ENCODE measurements around the gene FOXP1. TPM values are rescaled to one million over a fixed set of nuclear protein-coding genes. Genes with fewer than 3 reads are reported as not detected.

FOXP1 gene
- total and polyA plus RNA-seq, 9 of the 15 experiments (the other 6 are each of a cell fraction or from before 2014, with no cell fraction given): 7.7 to 34.5 (median 13.7) TPM

GRCh38 chr3:71400986-71401451, 182.5 kb downstream of the FOXP1 start (continued):
- no peak for TF ChIP-seq FOXK2 (conservative IDR thresholded peaks at IDR 0.05 in 1 of 2, IDR thresholded peaks at IDR 0.05 in 1 of 2; ENCODE audit: low read depth in 2 of 2)
- no peak for TF ChIP-seq RFX7 (CRISPR knock-in tag; IDR thresholded peaks at IDR 0.05)
- TF ChIP-seq TRIM24 (IDR thresholded peaks at IDR 0.05): peak in 1 of 2 experiments; percentile 18; a peak in 1 of 4 replicates
- no peak for TF ChIP-seq NCOA2 (IDR thresholded peaks at IDR 0.05; ENCODE audit: partially characterized antibody in 2 of 2)
- TF ChIP-seq KDM1A (IDR thresholded peaks at IDR 0.05): peak in 1 of 2 experiments; percentile 48; a peak in 2 of 4 replicates
- TF ChIP-seq, protein P1, sequence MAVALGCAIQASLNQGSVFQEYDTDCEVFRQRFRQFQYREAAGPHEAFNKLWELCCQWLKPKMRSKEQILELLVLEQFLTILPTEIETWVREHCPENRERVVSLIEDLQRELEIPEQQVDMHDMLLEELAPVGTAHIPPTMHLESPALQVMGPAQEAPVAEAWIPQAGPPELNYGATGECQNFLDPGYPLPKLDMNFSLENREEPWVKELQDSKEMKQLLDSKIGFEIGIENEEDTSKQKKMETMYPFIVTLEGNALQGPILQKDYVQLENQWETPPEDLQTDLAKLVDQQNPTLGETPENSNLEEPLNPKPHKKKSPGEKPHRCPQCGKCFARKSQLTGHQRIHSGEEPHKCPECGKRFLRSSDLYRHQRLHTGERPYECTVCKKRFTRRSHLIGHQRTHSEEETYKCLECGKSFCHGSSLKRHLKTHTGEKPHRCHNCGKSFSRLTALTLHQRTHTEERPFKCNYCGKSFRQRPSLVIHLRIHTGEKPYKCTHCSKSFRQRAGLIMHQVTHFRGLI (CRISPR knock-in tag; IDR thresholded peaks at IDR 0.05): no peak
- TF ChIP-seq BCL6 (CRISPR knock-in tag; IDR thresholded peaks at IDR 0.05): no peak
- no peak for TF ChIP-seq FOXJ3 (CRISPR knock-in tag; IDR thresholded peaks at IDR 0.05)
- no peak for TF ChIP-seq HMG20B (CRISPR knock-in tag; IDR thresholded peaks at IDR 0.05)
- no peak for TF ChIP-seq ID3 (CRISPR knock-in tag; IDR thresholded peaks at IDR 0.05)
- TF ChIP-seq ID3 (tag; IDR thresholded peaks at IDR 0.05): peak; percentile 90
- peak; percentile 40; the same call in 1 of the 2 replicates for TF ChIP-seq POLR2AphosphoS5 (IDR thresholded peaks at IDR 0.05; ENCODE audit: control insufficient read depth, insufficient read depth, low read depth, low read length)
- TF ChIP-seq STAT5A (IDR thresholded peaks at IDR 0.05; ENCODE audit: borderline replicate concordance, low read length): peak; percentile 84
- TF ChIP-seq RBM34 (IDR thresholded peaks at IDR 0.05; ENCODE audit: borderline replicate concordance, insufficient read depth, low read length): no peak
- no peak for TF ChIP-seq RBM15 (IDR thresholded peaks at IDR 0.05; ENCODE audit: insufficient read depth, low read length)
- no peak for TF ChIP-seq ZNF121 (CRISPR knock-in tag; conservative IDR thresholded peaks at IDR 0.05)
- no peak for TF ChIP-seq PRMT5 (CRISPR knock-in tag; IDR thresholded peaks at IDR 0.05)
- 0 out of 2 replicates have a peak, but pooled peaks have one; percentile 16 for TF ChIP-seq MBD2 (IDR thresholded peaks at IDR 0.05; ENCODE audit: borderline replicate concordance, low read depth)
- TF ChIP-seq YY1 (IDR thresholded peaks at IDR 0.05; ENCODE audit: borderline replicate concordance in 1 of 3, control insufficient read depth in 1 of 3, extremely low read depth in 1 of 3, insufficient read depth in 3 of 3, insufficient read length in 1 of 3, insufficient replicate concordance in 2 of 3, low read depth in 1 of 3, low read length in 2 of 3): no peak
- no peak for TF ChIP-seq BMI1 (IDR thresholded peaks at IDR 0.05; ENCODE audit: low read length)
- no peak for TF ChIP-seq SRSF3 (IDR thresholded peaks at IDR 0.05; ENCODE audit: insufficient read depth, low read length)
- no peak for TF ChIP-seq ZNF263 (CRISPR knock-in tag; IDR thresholded peaks at IDR 0.05; ENCODE audit: borderline replicate concordance)
- no peak for TF ChIP-seq RFX1 (IDR thresholded peaks at IDR 0.05)
- no peak for TF ChIP-seq FOSL1 (tag; conservative IDR thresholded peaks at IDR 0.05)
- no peak for TF ChIP-seq FOXJ2 (tag; IDR thresholded peaks at IDR 0.05)
- TF ChIP-seq GTF2A2 (tag; IDR thresholded peaks at IDR 0.05): no peak
- no peak for TF ChIP-seq ZNF12 (CRISPR knock-in tag; IDR thresholded peaks at IDR 0.05)
- TF ChIP-seq ZNF57 (CRISPR knock-in tag; IDR thresholded peaks at IDR 0.05): no peak
- TF ChIP-seq ZBTB7A (IDR thresholded peaks at IDR 0.05; ENCODE audit: borderline replicate concordance, control insufficient read depth, low read depth, low read length): no peak
- no peak for TF ChIP-seq RBM22 (IDR thresholded peaks at IDR 0.05; ENCODE audit: low read depth, low read length, poor library complexity, severe bottlenecking)
- TF ChIP-seq COPS2 (conservative IDR thresholded peaks at IDR 0.05): no peak
